ENCODE results near the gene RPL26. TPM values are rescaled to one million over a fixed set of nuclear protein-coding genes. Genes with fewer than 3 reads are reported as not detected.

The RPL26 gene
- total RNA-seq, 1 donor from 2014 or later, result 3,493 TPM

DNA sequence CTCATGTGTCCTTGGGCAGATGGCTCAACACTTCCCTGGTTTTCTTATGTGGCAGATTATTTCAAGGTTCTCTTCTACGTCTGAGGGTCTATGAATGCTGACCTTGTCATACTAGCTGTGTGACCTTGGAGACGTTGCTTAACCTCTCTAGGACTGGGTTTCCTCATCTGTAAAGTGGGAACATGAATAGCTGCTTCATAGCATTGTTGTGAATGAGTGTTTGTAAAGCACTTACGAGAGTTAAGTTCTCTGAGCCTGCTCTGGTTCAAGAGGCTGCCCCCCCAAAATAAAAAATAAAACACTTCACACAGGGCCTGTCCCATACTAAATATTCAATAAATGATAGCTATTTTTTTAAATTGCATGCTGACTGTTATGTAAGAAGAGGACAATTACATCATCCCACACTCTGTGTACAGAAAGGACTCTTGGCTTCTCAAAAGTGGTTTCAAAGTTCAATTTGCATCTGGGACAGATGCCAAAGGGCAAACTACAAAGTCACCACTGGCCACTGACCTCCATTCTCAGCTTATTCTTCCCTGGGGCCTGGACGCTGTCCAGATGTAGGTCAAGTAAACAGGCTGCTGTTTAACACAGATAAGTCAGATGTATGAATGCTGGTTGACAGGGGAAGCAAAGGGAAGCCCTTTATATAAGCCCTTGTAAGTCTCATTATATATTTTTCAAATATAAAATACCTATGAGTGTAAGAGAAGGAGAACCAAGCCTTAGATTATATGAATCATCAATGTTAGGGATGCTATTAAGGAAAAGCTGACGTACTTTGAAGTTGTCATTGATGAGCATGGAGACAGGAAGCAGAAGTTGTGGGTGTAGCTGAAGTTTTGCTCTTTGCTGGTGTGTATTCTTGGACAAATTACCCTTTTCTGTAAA, 37.3 kb upstream of the RPL26 start:
- H3K4me1 ChIP-seq, result peaks cover 9% of the 10 kb centered on the region
- H3K9me3 ChIP-seq, result no peaks in the 10 kb centered on the region
- no peak for DNase-seq (ENCODE audit: extremely low spot score in 2 of 2)
- no peak for TF ChIP-seq POLR2A (IDR thresholded peaks at IDR 0.05)
- TF ChIP-seq POLR2AphosphoS5 (IDR thresholded peaks at IDR 0.05; ENCODE audit: insufficient read depth in 1 of 2, low read depth in 1 of 2), result peak in 1 of 2 donors; percentile 54
- no peaks in the 10 kb centered on the region for H3K36me3 ChIP-seq
- peak overlapping the region; percentile 52 for H3K27ac ChIP-seq
- H3K4me3 ChIP-seq, result no peak overlapping the region
- intact Hi-C loops (cut with DNase I), result no loop called here
- no peaks in the 10 kb centered on the region for H3K27me3 ChIP-seq

DNA sequence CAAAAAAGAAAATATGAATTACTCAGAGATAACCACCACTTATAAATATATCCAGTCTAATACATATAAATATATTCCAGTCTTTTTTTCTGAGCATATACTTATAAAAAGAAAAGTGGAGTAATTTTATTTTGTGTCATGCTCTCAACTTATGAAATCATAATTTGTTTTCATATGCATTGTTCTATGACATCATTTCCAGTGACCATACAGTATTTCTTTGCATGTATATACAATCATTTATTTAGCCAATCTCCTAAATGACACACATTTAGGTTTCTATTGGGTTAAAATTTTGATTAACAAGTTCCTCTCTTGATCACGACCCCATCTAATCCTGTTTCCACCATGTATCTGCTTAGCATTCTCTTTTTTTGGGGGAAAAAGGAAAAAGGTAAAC, 36.3 kb upstream of the RPL26 start:
- intact Hi-C loops (cut with DNase I), result loop anchor here (10.0 kb wide), 1 partner anchor 325 kb away; the partner anchor contains the start of gene CCDC42
- Histone ChIP-seq H3K36me3 (no peaks in the 10 kb centered on the region), H3K4me3 (no peak overlapping the region), H3K27me3 (no peaks in the 10 kb centered on the region), H3K4me1 (peaks cover 9% of the 10 kb centered on the region), H3K27ac (no peak overlapping the region), H3K9me3 (no peaks in the 10 kb centered on the region)
- no peak for DNase-seq (ENCODE audit: extremely low spot score in 2 of 2)
- TF ChIP-seq, protein P1, sequence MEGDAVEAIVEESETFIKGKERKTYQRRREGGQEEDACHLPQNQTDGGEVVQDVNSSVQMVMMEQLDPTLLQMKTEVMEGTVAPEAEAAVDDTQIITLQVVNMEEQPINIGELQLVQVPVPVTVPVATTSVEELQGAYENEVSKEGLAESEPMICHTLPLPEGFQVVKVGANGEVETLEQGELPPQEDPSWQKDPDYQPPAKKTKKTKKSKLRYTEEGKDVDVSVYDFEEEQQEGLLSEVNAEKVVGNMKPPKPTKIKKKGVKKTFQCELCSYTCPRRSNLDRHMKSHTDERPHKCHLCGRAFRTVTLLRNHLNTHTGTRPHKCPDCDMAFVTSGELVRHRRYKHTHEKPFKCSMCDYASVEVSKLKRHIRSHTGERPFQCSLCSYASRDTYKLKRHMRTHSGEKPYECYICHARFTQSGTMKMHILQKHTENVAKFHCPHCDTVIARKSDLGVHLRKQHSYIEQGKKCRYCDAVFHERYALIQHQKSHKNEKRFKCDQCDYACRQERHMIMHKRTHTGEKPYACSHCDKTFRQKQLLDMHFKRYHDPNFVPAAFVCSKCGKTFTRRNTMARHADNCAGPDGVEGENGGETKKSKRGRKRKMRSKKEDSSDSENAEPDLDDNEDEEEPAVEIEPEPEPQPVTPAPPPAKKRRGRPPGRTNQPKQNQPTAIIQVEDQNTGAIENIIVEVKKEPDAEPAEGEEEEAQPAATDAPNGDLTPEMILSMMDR (IDR thresholded peaks at IDR 0.05), result no peak
- TF ChIP-seq POLR2A (IDR thresholded peaks at IDR 0.05), result no peak
- TF ChIP-seq POLR2AphosphoS5 (IDR thresholded peaks at IDR 0.05; ENCODE audit: insufficient read depth in 1 of 2, low read depth in 1 of 2), result no peak

DNA sequence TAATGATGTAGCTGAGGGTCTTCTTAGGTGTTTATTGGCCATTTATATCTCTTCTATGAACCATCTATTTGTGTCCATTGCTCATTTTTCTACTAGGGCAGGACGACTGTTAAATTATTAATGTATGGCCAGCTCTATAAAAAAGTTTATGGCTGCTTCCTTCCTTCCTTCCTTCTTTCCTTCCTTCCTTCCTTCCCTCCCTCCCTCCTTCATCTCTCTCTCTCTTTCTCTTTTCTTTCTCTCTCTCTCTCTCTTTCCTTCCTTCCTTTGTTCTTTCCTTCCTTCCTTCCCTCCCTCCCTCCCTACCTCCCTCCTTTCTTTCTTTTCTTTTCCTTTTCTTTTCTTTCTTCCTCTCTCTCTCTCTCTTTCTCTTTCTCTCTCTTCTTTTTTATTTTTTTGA, 35.5 kb upstream of the RPL26 start:
- no peak for DNase-seq (ENCODE audit: extremely low spot score in 2 of 2)
- no peak for TF ChIP-seq POLR2AphosphoS5 (IDR thresholded peaks at IDR 0.05; ENCODE audit: insufficient read depth in 1 of 2, low read depth in 1 of 2)
- TF ChIP-seq, protein P1 (IDR thresholded peaks at IDR 0.05), result no peak
- no peak for TF ChIP-seq POLR2A (IDR thresholded peaks at IDR 0.05)
- no peaks in the 10 kb centered on the region for H3K36me3 ChIP-seq
- intact Hi-C loops (cut with DNase I), result loop anchor here (10.0 kb wide), 1 partner anchor 326 kb away; the partner anchor contains the start of gene CCDC42
- peaks cover 9% of the 10 kb centered on the region for H3K4me1 ChIP-seq
- H3K4me3 ChIP-seq, result no peak overlapping the region
- no peaks in the 10 kb centered on the region for H3K9me3 ChIP-seq
- H3K27ac ChIP-seq, result no peak overlapping the region
- no peaks in the 10 kb centered on the region for H3K27me3 ChIP-seq

DNA sequence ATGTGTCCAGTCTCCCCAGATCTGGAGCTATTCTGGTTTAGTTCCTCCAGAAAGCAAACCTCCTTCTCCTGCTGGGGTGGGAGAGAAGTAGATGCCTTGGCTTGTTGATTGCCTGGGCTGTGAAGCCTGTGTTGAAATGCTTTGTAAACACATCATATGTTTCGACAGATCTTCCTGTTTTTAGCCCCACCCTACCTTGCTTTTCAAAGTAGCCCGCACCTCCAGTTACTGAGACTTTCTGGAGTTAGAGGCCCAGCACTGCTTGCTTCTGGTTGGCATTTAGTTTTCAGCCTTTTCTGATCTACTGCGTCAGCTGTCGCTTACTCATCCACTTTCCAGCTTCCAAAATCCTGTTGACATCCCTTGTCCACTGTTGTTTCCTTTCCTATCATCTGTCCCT, 34.8 kb upstream of the RPL26 start:
- H3K4me1 ChIP-seq, result peaks cover 9% of the 10 kb centered on the region
- intact Hi-C loops (cut with DNase I), result loop anchor here (10.0 kb wide), 1 partner anchor 327 kb away; the partner anchor contains the start of gene CCDC42
- no peaks in the 10 kb centered on the region for H3K9me3 ChIP-seq
- H3K27me3 ChIP-seq, result no peaks in the 10 kb centered on the region
- H3K4me3 ChIP-seq, result no peak overlapping the region
- H3K36me3 ChIP-seq, result no peaks in the 10 kb centered on the region
- TF ChIP-seq, protein P1 (IDR thresholded peaks at IDR 0.05), result no peak
- peak in 1 of 2 donors; percentile 12 for TF ChIP-seq POLR2AphosphoS5 (IDR thresholded peaks at IDR 0.05; ENCODE audit: insufficient read depth in 1 of 2, low read depth in 1 of 2)
- no peak for TF ChIP-seq POLR2A (IDR thresholded peaks at IDR 0.05)
- no peak for DNase-seq (ENCODE audit: extremely low spot score in 2 of 2)
- H3K27ac ChIP-seq, result no peak overlapping the region

DNA sequence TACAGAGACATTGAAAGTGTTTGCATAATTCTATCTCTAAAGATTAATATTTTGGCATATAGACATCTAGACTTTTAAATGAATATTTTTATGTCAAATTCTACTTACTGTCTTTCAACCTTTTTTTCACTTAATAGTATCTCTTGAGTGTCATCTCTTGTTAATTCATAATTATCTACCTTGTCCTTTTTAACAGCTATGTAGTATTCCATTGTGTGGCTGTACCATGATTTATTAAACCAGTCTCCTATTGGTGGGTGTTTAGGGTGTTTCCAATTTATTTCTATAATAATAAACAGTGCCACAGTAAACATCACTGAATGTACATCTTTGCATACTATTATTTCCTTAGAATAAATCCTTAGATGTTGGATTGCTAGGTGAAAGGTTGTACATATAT, 30.9 kb upstream of the RPL26 start:
- H3K4me1 ChIP-seq, result peaks cover 9% of the 10 kb centered on the region
- no peak overlapping the region for H3K27ac ChIP-seq
- H3K4me3 ChIP-seq, result no peak overlapping the region
- no peaks in the 10 kb centered on the region for H3K36me3 ChIP-seq
- H3K9me3 ChIP-seq, result no peaks in the 10 kb centered on the region
- no peaks in the 10 kb centered on the region for H3K27me3 ChIP-seq
- TF ChIP-seq POLR2AphosphoS5 (IDR thresholded peaks at IDR 0.05; ENCODE audit: insufficient read depth in 1 of 2, low read depth in 1 of 2) (no peak), POLR2A (IDR thresholded peaks at IDR 0.05) (no peak)
- DNase-seq (ENCODE audit: extremely low spot score in 2 of 2), result no peak
- intact Hi-C loops (cut with DNase I), result loop anchor here (10.0 kb wide), 1 partner anchor 331 kb away; the partner anchor contains the start of gene CCDC42
